Activated naive CD8-positive, alpha-beta T cell treated with anti-CD3 and anti-CD28 coated beads, Interleukin-2, amount 50 U/mL, for 16 hours (primary cell): ENCODE measurements around the gene PCTP.

Experiments used
- DNase-seq: peaks from one replicate; pipeline ENCODE4 v3.0.0-alpha.2; 2020; ENCODE audit warnings: low read depth, low spot score

PCTP gene

DNA sequence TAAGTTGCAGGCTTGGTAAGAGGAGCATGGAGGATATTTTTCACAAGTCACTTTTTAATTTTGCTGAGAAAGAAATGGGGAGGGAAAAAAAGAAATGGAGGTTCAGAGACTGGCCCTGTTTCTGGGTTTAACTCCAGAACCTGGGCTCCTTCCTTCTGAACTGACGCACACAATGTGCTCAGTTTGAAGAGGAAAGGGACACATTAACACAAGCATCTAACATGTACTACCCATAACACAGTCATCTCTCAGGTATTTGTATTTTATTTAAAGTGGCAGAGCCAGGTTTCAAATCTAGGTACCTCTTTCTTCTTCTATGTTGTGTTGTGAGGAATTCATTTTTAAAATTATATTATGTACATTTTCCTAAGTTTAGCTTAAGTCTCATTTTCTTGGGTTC lies 22.9 kb upstream of the PCTP start:
- DNase-seq, result no peak

DNA sequence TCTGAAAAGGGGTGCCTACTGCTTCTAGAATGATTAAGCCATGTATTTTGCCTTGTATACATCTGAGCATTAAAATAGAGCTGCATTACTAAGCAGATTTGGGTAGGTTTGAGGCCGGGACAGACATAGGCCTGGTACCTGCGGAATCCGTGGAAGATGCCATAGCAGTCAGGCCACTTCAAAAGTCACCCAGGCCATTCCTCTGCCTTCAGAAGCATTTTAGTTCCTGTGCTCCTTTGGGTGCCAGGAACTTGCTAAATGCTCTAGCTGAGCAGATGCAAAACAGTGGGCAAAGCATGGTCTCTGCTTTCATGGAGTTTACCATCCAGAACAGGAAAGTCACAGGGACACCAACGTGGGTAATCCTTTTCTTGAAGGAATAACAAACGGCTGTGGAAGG lies 22.5 kb upstream of the PCTP start:
- no peak for DNase-seq

DNA sequence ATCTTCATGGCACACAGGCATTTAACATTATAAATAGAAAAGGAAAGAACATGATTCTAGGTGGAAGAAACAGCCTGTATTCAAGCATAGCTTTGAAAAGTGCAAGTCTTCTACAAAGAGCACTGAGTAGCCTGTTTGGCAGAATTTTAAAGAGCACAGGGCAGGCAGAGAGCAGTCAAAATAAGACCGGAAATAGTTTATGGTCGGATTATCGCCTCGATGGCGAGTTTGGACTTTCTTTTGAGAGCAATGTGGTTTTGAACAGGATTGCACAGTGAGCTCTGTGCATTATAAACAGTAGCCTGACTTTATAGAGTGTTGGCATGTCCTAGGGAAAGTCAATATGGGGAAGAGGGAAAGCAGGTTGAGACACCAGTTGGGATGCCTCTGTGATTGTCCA lies 22.0 kb upstream of the PCTP start:
- no peak for DNase-seq

DNA sequence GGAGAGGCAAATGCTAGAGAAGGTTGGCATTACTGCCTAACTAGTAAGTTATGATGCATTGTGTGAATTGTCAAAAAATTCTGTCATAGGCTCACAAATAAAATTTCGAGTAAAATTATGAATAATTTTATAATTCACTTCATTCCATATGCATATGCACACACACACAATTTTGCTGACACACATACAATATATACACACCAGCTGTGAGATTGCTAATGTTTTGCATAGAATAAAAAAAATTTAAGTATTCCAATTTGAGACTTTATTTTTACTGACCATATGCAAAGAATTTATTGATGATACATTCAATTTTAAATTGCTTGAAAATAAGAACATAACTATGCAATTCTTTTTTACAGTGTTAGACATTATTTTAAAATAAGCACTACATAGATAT lies 21.4 kb upstream of the PCTP start:
- no peak for DNase-seq

DNA sequence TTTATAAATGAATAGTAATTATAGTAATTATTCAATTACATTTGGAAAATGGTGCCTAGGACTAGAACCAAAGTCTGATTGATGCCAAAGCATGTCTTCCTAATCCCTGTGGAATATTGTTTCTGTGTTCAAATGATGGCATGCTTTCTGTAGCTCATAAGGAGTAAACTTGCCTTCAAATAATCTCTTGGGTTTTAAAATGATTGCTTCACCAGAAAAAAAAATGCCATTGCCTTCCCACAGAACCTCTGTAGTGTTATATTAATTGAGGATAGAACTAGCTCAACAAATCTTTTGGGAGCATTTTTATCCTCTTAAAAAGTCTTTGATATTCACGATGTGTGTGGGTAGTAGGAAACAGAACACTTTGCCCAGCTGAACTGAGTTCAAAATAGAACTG lies 20.5 kb upstream of the PCTP start:
- no peak for DNase-seq

DNA sequence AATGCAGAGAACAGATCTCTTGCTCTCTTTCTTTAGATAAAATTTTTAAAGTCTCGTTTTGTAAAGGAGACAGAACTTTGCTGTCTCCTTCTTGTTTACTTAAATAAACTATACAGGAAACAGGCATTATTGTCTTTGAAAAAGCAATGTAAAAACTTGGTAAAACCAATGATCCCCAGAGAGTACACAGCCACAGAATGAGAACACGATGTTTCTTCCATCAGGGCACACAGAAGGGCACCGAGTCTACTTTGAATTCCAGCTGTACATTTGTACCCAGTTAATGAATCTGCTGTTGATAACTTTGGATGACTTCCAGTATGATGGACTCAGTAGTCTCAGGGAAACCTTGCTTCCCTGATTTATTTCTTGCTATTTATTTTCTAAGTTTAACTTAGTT lies 20.0 kb upstream of the PCTP start:
- DNase-seq, result no peak

DNA sequence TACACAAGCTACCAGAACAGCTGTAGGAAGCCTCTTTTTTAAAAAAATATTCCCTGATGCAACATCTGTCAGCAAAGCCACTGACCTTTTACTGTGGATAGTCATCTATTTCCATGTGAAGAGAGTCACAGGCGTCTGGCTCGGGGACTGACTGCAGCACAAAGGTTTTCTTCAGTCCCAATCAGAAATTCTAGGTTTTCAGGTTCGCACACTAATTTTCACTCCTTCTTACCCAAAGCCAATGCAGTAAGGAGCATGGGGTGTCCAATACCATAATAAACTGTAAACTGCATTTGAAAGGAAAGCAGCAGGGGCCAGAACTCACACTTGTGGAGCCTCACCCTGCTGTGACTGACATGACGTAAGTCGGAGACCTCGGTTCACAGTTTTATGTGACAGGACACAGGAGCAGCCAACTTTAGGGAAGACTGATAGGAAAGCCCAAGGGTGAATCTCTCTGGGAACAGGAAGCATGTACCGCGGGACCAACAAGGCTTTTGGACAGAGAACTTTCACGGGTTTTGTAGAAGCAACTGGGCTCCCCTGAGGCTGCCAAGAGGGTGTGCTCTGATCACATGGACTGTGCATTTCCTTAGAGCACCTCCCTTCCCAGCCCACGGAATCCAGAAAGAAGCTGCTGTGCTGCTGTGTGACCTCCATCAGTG lies 19.1 kb upstream of the PCTP start:
- DNase-seq, result no peak

DNA sequence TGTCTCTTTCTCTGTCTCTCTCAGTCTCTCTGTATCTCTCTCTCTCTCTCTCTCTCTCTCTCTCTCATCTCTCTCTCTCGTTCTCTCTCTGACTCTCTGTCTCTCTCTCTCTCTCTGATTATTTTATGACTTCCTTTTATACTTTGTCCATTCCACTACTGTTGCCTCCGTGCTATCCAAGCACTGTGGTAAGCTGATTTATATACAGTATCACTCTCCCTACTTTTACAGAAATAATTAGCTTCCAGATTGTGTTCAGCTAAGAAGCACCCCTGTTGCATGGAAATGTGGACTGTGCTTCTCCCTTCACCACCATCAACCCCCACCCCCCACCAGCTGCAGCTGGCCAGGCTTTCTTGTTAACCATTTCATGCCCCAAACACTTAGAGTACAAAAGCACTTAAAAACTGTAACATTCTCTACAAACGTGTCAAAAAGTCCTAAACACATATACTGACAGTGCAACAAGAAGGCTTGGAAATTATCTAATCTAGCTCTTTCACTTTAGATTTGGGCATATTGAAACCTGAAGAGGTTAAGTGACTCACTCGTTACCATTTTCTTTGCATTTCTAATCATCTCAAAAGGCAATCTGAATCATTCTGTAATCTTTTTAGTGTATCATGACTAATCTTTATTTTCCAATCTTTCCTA lies 16.6 kb upstream of the PCTP start:
- no peak for DNase-seq

DNA sequence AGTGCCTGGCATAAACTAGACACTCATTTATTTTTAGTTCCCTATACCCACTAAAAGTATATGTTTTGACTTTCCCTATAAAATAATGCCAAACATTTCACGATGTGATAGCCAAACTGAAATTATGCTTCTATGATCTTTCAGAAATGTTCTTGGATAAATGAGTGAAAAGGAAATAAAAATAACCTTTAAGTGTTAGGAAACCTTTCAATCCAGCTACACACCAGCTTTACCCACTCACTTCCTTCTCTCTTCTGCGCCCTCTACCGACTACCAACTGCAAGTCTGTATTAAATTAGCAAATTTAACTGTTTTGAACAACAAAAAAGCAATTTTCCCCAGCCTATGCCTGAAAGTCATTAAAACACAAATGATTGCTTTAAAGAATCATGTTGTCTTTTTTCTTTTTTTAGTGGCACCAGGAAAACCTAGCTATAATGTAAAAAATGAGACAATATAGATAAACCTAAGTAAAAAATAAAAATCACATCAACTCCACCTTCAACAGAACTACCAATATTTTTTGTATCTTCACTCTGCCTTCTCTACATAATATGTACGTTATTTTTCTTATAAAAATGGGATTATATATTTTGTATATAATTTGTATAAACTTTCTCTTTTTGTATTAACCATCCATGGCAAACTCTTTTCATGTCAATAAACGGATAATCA lies 15.0 kb upstream of the PCTP start:
- no peak for DNase-seq

DNA sequence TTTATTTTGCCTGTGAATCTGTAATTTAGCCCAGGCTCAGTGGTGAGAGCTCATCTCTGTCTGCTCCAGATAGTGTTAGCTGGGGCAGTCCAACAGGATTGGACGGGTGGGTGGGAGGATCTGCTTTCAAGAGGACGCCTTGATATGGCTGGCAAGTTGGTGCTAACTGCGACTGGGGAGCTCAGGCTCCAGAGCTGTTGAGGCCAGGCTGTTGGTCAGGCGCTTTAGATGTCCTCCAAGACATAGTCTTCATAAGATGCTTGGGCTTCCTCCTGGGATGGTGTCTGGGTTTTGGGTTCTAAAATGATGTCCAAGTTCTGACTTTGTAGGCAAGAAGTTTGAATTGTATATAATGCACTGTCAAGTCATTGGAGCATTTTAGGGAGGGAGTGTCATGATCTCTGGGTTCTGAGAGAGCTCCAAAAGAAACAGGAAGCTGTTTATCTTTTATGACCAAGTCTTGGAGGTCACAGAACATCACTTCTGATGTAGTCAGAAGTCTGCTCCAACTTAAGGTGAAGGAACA lies 12.8 kb upstream of the PCTP start:
- no peak for DNase-seq

DNA sequence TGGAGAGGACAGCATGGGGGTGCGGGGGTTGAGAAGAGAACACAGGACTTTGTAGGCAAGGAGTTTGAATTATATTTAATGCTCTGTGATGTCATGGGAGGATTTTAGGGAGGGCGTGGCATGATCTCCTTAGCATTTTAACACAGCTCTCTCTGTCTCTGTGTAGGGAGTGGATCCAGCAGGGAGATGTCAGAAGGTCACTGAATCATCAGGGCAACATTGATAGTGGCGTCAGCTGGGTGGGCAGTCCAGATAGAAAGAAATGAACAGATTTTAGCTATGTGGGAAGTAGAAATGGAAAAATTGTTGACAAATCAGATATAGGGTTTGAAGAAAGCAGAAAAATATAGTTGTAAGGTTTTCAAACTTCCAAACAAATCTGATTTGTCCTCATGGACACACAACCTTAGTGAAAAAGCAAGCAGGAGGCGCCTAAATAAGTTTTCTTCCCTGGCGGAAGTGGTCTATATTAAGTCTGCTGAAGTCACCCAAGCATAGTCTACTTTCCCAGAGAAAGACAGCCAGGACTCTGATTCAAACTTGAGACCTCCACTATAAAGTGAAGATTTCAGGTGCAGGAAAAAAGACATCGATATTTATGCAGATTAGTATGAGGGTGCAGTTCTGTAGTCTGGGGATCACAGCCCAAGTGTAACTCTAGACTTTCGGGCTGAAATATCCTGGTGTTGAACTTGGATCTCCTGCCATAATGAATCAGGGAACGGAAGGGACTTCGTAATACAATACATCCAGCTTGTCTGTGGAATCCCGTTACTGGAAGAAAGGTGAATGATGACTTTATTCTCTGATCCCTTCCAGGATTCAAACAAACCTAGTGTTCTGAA lies 10.1 kb upstream of the PCTP start:
- DNase-seq, result no peak

DNA sequence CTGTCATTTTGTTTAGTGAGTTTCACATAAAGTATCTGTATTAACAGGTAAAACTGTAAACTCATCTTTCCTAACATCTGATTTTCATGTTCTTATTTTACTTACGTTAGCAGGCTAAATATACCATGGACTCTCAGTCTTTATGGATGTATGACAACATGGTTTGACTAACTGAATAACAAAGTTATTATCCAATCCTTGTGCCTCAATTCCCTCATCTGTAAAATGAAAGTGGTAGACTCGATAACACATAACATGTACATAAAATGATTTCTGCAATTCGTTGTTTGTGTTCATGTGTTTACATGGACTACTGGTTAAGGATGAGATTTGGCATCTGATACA lies 9.5 kb upstream of the PCTP start:
- DNase-seq, result no peak

DNA sequence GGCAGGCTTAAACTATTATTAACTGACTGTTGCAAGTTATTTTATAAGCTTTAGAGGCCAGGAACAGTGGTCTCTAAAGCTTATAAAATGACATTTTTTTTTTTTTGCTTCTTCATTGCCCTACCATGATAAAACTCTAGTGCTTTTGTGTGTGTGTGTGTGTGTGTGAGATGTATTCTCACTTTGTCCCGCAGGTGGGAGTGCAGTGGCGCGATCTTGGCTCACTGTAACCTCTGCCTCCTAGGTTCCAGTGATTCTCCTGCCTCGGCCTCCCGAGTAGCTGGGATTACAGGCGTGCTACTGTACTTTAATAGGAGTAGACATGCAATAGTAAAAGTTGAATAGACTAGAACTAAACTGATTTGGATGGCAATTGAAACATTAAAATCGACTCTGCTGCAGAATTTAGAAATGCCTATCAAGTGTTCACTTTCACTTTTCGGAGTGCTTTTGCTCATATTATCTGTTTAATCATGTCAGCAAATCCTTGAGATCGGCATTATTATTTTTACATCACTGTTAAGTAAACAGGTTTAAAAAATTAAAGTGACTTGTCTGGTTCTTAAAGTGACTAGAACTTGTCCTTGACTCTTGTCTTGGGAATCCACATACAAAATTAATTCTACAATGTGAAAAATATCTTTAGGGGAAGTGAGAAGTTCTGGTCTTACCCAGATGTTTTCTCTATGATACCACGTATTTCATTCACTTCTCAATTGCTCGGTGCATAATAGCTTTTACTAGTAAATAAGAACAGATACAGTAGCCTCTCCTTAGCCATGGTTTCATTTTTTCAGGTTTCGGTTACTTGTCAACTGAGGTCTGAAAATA lies 8.4 kb upstream of the PCTP start:
- no peak for DNase-seq

DNA sequence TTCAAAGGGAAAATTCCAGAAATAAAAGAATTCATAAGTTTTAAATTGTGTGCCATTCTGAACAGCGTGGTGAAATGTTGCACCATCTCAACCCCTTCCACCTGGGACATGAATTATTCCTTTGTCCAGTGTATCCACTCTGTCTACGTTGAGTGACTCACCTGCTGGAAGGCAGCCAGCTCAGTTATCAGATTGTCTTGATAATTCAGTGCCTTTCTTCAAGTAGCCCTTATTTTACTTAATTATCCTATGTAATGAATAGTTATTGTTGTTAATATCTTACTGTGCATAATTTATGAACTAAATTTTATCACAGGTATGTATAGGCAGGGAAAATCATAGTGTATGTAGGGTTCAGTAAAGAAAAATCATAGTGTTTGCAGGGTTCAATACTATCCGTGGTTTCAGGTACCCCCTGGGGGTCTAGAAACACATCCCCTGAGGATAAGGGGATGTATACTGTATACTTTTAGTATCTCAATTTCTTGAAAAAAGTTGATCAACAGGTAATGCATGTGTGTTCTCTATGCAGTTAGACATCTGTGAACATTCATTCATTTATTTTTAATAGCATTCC lies 7.7 kb upstream of the PCTP start:
- DNase-seq, result no peak

DNA sequence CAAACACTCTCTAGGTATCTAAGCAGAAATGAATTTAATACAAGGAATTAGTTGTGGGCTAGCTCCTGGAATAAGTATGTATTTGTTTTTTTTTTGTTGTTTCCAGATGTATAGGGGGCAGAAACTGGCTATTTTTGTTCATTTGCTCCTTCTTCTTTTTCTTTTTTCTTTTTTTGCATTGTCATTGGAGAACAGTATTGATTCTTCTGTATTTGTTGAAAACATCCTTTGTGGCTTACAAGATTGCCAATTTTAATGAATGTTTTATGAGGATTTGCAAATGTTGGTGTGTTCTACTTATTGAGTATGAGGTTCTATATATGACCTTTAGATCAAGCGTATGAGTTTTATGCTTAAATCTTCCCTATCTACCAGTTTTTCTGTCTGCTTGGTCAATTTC lies 5.6 kb upstream of the PCTP start:
- no peak for DNase-seq

DNA sequence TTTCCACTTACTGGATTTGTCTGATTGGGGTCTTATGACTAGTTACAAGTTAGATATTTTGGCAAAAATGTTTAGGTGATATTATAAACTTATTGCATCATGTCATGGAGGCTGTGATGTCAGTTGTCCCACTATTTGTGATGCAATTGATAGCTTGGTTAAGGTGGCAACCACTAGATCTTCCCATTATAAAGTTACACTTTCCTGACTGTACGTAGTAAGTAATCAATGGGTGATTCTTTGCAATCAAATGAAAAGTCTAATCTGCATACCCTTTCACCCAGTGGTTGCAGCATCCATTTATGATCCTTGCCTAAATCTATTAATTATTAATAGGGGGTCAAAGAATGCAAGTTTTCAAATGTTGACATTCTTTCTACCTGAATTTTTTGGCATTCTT lies 4.4 kb upstream of the PCTP start:
- DNase-seq, result no peak

DNA sequence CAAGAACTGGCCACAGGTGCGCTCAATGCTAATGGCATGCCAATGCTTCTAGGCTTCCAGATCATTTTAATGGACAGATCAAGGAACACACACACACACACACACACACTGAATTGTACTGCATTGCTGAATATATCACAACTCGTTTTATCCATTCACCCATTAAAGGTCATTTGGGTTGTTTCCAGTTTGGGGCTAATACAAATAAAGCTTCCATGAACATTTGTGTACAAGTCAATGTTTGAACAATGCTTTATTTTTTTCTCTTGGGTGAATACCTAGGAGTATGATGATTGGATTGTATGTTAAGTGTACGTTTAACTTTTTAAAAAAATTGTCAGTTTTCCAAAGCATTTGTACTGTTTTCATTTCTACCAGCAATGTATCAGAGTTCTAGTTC lies 3.6 kb upstream of the PCTP start:
- DNase-seq, result no peak

DNA sequence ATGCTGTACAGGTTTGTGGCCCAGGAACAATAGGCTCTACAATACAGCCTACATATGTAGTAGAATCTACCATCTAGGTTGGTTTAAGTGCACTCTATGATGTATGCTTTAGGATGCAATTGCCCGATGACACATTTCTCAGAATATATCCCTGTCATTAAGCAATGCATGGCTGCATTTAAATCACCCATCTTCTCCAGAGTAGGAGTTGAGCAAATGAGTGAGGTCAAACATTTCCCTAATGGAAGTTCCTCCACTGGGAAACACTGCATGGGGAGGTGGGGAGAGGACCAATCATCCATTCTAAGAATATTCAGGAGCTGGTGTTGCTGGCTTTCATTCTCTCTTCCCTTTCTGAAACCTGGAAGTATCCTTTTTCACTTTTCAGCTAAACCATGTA lies 2.0 kb upstream of the PCTP start:
- DNase-seq, result no peak

DNA sequence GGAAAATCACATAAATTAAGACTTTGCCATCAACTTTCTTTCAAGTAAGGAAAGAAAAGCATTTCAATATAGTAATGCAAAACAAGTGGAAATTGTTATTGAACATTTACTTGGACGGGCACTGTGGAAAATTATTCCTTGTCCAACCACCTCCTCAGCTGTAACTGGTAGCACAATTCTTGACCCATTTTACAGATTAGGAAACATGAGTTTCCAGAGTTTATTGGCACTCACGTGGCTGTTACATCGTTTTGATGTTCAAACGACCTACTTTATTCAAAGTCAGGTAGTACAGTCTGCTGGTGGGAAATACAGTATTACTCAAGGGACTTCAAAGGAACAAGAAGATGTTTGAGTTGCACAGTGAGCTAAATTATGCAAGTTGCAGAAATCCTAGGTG lies 866 bp upstream of the PCTP start:
- no peak for DNase-seq

DNA sequence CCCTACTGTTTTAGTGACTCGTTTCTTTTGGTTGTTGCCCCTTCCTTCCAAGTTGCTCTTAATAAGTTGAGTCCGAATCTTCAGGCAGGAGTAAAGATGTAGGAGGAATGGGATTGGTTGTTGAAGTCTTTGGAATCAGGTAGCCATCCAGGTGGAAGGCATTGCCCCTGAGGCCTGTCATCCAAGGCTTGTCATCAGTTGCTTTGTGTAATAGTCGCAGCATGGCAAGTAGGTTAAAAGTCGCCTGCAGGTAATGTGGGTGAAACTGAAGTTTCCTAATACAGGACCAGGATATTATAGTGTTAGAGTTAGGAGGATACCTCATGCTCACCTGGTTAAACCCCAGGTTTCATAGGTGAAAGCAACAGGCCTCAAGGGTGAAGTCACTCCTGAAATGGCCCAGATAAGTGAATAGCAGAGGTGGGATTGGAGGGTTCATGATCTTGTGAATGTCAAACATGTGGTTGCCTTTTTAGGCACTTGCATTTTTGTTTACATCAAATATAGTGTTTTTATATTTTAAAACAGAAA lies 934 bp downstream of the PCTP start:
- no peak for DNase-seq

DNA sequence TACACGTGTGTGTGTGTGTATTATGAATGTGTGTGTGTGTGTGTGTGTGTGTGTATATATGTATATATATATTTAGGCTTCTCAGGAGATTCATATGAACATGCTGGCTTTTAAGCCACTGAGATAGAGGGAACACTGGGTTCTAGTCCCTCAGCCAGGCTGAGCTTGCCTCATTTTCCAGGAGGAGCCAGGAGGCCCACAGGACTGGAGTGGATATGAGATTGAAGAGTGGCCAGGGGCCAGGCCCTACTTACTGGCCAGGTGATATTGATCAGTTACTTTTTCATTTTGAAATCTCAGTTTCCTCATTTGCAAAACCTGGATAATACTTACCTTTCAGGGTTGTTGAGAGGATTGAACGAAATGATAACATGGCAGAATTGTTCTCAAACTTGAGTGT lies 5.8 kb downstream of the PCTP start:
- no peak for DNase-seq
